SK-MEL-5 (cell line): ENCODE measurements around the gene KCND2. TPM values are rescaled to one million over a fixed set of nuclear protein-coding genes. Genes with fewer than 3 reads are reported as not detected.

Source experiments
- DNase-seq: peaks from one replicate; pipeline ENCODE4 v3.0.0-alpha.2; 2016; ENCODE audit warnings: low read depth, low spot score
- in situ Hi-C: cut with HindIII; loops from 2 replicates; pipeline ENCODE4 v1.10.0; 2016; ENCODE audit warnings: low sequenced_read_pairs, high pct_unique_total_duplicates, low pct_unique_long_range_greater_than_20kb
- total RNA-seq: library from RNA; depleted of rRNA; stranded (reverse); fragments of >200 nt; shearing (Covaris generic); gene quantifications from 2 replicates; pipeline ENCODE4 v1.2.3, GENCODE V29; 2014

Gene KCND2
- total RNA-seq, 1 experiment from 2014 or later, result 0.08 TPM

DNA sequence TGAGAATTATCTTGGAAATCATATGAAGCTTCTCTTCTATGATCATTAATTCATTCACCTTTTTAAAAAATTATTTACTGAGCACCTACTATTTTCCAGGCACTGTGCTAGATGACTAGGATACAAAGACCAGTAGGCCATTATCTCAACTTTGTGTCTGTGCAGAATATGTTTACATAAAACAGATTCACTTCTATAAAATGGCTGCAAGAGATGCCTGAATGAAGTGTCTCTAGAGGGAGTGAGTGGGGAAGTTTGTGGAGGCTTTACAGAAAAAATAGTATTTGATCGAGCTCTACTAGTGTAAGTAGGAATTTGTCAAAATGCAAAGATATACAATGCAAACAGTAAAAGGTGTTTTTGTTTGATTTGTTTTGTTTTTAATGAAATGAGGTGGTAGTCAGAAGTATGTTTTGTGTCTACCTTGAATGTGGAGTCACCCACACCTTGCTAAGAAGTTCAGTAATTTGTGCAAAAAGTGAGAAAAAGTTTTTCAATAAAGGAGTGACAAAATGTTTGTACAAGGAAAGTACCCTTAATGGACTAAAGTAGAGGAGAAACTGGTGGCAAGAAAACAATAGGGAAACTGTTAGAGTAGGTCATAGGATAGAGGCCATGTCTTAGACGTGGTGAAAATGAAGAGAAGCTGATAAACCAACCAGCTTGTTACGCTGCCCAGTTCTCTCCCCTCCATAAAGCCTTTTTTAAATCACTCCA, 125.5 kb downstream of the KCND2 start:
- in situ Hi-C loops, result no loop called here
- no peak for DNase-seq

DNA sequence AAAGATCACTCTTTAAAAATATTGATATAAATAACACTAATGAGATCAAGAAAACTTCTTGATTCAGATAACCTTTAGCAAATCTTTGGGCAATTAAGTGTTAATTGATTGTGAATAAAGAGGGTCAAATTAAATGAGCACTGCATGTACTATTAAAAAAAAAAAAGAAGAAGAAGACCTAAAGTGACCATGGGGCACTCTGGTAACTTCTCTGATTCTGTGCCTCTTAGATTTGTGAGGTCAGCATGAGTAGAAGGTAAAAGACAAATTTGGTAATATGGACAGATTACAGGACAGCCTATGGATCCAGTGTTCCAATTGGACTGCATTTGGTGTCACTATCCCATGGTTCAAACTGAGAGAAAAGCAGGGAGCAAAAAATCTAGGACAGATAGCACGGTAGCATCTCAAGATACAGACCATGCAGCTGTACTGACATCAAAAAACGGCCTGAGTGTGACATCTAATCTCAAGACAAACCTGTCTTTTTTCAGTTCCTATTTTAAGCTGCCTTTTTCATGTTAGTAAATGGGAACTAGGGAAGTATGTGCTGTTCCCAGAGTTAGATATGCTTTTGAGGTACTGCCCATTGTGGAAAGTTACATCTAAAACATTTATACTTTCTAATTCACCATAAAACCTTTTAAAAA, 128.0 kb downstream of the KCND2 start:
- in situ Hi-C loops, result no loop called here

DNA sequence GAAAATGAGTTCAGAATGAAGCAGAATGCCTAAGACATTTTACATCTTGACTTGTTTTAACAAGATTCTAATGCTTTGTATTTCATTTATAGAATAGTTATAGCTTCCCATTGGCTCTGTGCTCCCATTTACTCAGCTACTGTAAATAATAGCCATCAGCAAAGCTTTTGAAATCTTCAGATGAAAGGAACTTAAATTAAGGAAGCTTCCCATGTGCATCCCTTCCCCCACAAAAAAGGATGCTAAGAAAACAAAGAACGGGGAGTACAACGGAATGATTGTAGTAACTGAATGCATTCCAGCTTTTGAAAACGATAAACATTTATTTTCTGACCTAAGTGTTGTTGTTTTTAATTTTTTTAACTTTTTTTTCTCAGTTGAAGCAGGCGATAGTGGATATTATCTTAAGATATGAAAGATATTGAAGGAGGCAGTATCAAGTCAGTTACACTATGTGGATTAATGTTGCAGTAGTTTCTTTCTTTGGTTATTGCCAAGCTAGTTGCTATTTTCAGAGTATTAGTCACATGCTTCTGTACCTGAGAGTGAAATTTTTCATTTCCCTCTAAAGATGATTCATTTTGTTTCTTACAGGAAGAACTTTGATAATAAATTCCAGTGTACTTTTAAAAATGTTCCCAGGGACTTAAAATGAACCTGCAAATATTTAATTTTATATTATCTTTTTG, 129.2 kb downstream of the KCND2 start:
- DNase-seq, result no peak
- in situ Hi-C loops, result no loop called here

More for the DNA sequence above, 128.0 kb downstream of the KCND2 start:
- no peak for DNase-seq

- no peak for DNase-seq
- in situ Hi-C loops, result no loop called here
Observed at GRCh38 chr7:120402801-120403200, 129.8 kb downstream of the KCND2 start.

DNA sequence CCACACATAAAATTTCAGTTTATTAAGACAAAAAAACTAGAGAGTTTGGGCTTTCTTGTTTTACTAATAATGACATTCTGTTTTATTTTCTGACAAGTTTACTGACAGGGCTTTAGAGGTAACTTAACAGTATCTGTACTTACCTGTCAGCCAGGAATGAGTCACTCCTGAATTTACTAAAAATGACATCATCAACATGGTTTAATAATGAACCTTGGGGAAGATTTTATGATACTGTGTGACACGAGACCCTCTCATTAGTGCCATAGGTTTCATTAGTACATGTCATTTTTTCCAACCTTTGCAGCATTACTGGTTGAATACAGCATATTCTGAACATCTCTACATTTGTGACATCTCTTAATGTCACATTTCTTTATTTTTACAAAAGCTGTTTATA, 131.1 kb downstream of the KCND2 start:
- DNase-seq, result no peak
- in situ Hi-C loops, result no loop called here

- no peak for DNase-seq
- in situ Hi-C loops, result no loop called here
Observed at GRCh38 chr7:120405652-120406051, 132.7 kb downstream of the KCND2 start.

GRCh38 chr7:120407010-120407409, 134.0 kb downstream of the KCND2 start:
- no peak for DNase-seq
- in situ Hi-C loops, result no loop called here

- no peak for DNase-seq
- in situ Hi-C loops, result no loop called here
Observed at GRCh38 chr7:120412139-120413050, 139.4 kb downstream of the KCND2 start.

GRCh38 chr7:120413164-120413563, 140.2 kb downstream of the KCND2 start:
- no peak for DNase-seq
- in situ Hi-C loops, result no loop called here

DNA sequence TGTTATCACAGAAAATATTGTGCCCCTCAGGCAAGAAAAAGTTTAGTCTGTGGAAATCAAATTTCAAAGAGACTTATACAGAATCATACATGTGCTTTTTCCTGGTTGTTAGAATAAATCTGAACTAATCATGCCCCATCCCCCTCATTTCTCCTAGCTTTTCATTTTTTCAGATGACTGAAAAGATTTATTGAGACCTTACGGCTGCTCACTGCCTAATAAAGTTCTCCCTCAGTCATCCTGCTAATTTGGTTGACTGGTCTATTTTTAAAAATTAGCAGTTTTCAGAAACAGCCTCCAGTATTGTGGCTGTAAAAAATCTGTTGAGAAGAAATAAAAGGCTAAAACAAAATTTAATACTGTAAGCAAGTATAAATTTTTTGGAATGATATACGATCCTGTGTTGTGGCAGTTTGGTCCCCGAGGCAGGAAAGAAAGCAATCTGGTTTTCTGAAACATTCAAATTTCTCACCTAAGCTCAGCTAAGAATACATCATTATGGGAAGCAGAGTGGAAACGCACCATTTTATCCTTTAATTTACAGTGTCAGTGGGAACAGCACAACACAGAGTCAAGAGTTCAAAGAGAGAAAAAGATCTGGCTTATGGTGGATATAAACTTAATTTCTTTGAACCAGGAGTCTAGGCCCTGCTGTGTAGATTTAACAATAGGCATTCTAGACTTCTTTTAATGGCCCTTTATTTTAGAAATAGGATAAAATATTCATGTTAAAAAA, 144.4 kb downstream of the KCND2 start:
- in situ Hi-C loops, result no loop called here
- DNase-seq, result no peak

- no peak for DNase-seq
- in situ Hi-C loops, result no loop called here
Observed at GRCh38 chr7:120421151-120421651, 148.2 kb downstream of the KCND2 start.

DNA sequence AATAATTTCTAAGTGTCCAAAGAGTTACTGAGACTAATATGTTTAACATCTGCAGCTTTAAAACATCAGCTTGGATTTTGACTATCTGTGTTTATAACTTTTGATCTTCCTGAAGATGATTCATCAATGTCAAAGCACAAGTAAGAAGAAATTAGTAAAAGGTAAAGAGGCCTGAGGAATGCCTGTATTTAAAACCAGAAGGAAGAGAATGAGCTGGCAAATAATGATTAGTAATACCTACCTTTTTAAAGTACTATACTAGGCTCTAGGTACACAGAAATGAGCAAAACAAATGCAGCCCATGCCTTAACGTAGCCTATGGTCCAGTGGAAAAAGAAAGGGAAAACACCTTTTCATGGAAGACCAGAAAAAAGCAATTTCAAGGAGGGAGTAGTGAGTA, 158.0 kb downstream of the KCND2 start:
- DNase-seq, result no peak
- in situ Hi-C loops, result no loop called here

- in situ Hi-C loops, result no loop called here
- DNase-seq, result no peak
Observed at GRCh38 chr7:120436487-120437060, 163.6 kb downstream of the KCND2 start.

DNA sequence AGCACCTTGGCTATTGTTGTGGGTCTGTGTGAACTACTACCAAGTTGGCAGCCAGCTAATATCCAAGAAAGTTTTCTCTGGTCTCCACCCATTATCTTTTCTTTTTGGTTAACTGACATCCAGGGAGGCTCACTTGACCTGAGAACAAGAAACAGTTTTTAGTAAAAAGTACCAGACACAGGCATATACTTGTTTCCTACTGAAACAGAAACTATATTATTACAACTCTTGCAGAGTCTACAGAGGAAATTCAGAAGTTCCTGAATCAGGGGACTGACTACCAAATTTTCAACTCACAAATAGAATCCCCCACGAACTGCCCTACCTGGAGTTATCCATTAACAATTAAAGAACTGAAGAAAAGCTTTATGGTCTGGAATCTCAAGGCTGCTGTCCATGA, 168.9 kb downstream of the KCND2 start:
- in situ Hi-C loops, result no loop called here
- DNase-seq, result no peak

DNA sequence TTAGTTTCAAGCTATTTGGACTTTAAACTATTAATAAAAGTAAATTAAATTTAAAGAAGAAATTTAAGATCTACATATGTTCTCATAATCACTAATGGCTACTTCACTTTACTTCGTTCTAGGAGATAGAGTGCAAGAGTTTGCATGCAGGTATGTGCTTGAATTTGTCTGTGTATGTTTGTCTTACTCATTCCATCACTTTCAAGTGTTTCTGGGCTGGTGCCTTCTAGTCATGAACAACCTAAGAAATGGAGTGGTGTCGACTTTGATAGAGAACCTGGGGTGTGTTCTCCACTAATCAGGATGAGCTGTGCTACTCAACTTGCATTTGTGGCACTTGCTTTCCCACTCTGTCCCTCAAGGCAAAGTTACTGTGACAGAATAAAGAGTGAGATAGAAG, 169.9 kb downstream of the KCND2 start:
- in situ Hi-C loops, result no loop called here
- DNase-seq, result no peak

DNA sequence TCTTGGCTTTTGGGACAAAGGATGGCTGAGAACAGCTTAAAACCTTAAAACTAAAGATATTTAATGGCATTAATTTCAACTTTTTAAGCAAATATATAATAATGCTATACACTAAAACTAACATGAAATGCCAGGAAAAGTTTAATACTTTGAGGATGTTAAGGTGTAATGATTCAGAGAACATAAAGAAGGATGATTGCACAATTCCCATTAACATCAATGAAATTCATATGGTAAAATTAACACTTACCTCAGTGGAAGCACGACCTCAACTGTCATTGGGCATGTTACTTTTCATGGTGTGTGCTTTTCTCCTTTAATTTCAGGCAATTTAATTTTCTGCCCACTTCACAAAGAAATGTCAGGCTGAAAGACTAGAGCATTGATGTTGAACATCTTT, 171.7 kb downstream of the KCND2 start:
- DNase-seq, result no peak

GRCh38 chr7:120445276-120445675, 172.3 kb downstream of the KCND2 start:
- DNase-seq, result no peak
- in situ Hi-C loops, result no loop called here

More for the DNA sequence above, 171.7 kb downstream of the KCND2 start:
- in situ Hi-C loops, result no loop called here
